CD14-positive monocyte (primary cell): ENCODE results near the gene ABCC4. TPM values are rescaled to one million over a fixed set of nuclear protein-coding genes. Genes with fewer than 3 reads are reported as not detected.

Experiments
- DNase-seq, 3 donors: peaks; one replicate each; pipeline ENCODE4 v3.0.0-alpha.2; 2011 to 2022
- H2AFZ ChIP-seq: 2 replicates; pipeline ENCODE4 v1.6.0; 2012; ENCODE audit warnings: mild to moderate bottlenecking, low read depth, low read length, inconsistent platforms; ENCODE audit not compliant: insufficient read depth, poor library complexity, severe bottlenecking
- H3K27ac ChIP-seq, 2 donors: 1 replicate in 1 of 2; 2 replicates in 1 of 2; pipeline ENCODE4 v1.5.1; 2012 to 2013; ENCODE audit warnings: low read length in 2 of 2, control low read depth in 1 of 2, inconsistent platforms in 1 of 2, low read depth in 1 of 2, mild to moderate bottlenecking in 1 of 2
- H3K27me3 ChIP-seq, 2 donors: one replicate each; pipeline versions ENCODE4 v1.6.0 to v1.6.1; 2011 to 2013; ENCODE audit warnings: low read length in 2 of 2; ENCODE audit not compliant: control insufficient read depth in 2 of 2, insufficient read depth in 2 of 2
- H3K36me3 ChIP-seq, 2 donors: replicated peaks in 1 of 2; 1 replicate in 1 of 2; 2 replicates in 1 of 2; pipeline versions ENCODE4 v1.5.1 to v1.6.1; 2012 to 2013; ENCODE audit warnings: low read length in 2 of 2, control low read depth in 1 of 2, inconsistent platforms in 1 of 2, mild to moderate bottlenecking in 1 of 2; ENCODE audit not compliant: insufficient read depth in 2 of 2, control insufficient read depth in 1 of 2
- H3K4me1 ChIP-seq, 2 donors: 1 replicate in 1 of 2; 2 replicates in 1 of 2; pipeline versions ENCODE4 v1.5.1 to v1.6.1; 2012 to 2013; ENCODE audit warnings: low read length in 2 of 2, control low read depth in 1 of 2, inconsistent platforms in 1 of 2, mild to moderate bottlenecking in 1 of 2, moderate library complexity in 1 of 2; ENCODE audit not compliant: insufficient read depth in 2 of 2, control insufficient read depth in 1 of 2
- H3K4me2 ChIP-seq: replicated peaks from 2 replicates; pipeline ENCODE3; 2012; ENCODE audit warnings: low read length, moderate library complexity, mild to moderate bottlenecking; ENCODE audit not compliant: poor library complexity, severe bottlenecking; ENCODE audit errors: extremely low read depth
- H3K4me3 ChIP-seq, 3 experiments: fragments of 200-600 bp in 1 of 3; sonication (generic) in 1 of 3; replicated peaks in 1 of 3; 1 replicate in 2 of 3; 2 replicates in 1 of 3; pipeline ENCODE4 v1.5.1; 2011 to 2013; ENCODE audit warnings: low read length in 3 of 3, mild to moderate bottlenecking in 3 of 3, control low read depth in 2 of 3, low read depth in 2 of 3, inconsistent platforms in 1 of 3, moderate library complexity in 1 of 3
- H3K79me2 ChIP-seq: 2 replicates; pipeline ENCODE4 v1.6.0; 2012; ENCODE audit warnings: mild to moderate bottlenecking, control low read depth, inconsistent platforms, low read length, moderate library complexity; ENCODE audit not compliant: insufficient read depth
- H3K9ac ChIP-seq: 2 replicates; pipeline ENCODE4 v1.6.0; 2017; ENCODE audit warnings: low read length, mild to moderate bottlenecking; ENCODE audit not compliant: insufficient read depth, poor library complexity, severe bottlenecking
- H3K9me3 ChIP-seq, 2 donors: replicated peaks in 1 of 2; 1 replicate in 1 of 2; 2 replicates in 1 of 2; pipeline versions ENCODE4 v1.5.1 to v1.6.1; 2012 to 2013; ENCODE audit warnings: low read length in 2 of 2, control low read depth in 1 of 2; ENCODE audit not compliant: control insufficient read depth in 1 of 2, insufficient read depth in 1 of 2
- H4K20me1 ChIP-seq: 2 replicates; pipeline ENCODE4 v1.6.0; 2012; ENCODE audit warnings: mild to moderate bottlenecking, low read length, control low read depth, moderate library complexity; ENCODE audit not compliant: insufficient read depth
- H3K27ac Mint-ChIP-seq, 7 donors: one replicate each; pipeline ENCODE4 v1.8.0; 2020; ENCODE audit warnings: mild to moderate bottlenecking in 7 of 7, mixed read lengths in 7 of 7, moderate library complexity in 6 of 7, inconsistent platforms in 2 of 7
- H3K27me3 Mint-ChIP-seq, 3 donors: one replicate each; pipeline ENCODE4 v1.8.0; 2021 to 2022; ENCODE audit warnings: low read depth in 3 of 3, mild to moderate bottlenecking in 3 of 3, mixed read lengths in 3 of 3, moderate library complexity in 3 of 3, inconsistent platforms in 1 of 3
- H3K36me3 Mint-ChIP-seq, 2 donors: one replicate each; pipeline ENCODE4 v1.8.0; 2020; ENCODE audit warnings: mixed read lengths in 2 of 2, inconsistent platforms in 1 of 2, mild to moderate bottlenecking in 1 of 2
- H3K4me1 Mint-ChIP-seq: one replicate; pipeline ENCODE4 v1.8.0; 2020; ENCODE audit warnings: mild to moderate bottlenecking, mixed read lengths
- H3K4me3 Mint-ChIP-seq, 2 donors: one replicate each; pipeline ENCODE4 v1.8.0; 2020; ENCODE audit warnings: mild to moderate bottlenecking in 2 of 2, mixed read lengths in 2 of 2, moderate library complexity in 1 of 2
- H3K9me3 Mint-ChIP-seq, 7 donors: one replicate each; pipeline ENCODE4 v1.8.0; 2020 to 2022; ENCODE audit warnings: mixed read lengths in 7 of 7, mild to moderate bottlenecking in 6 of 7, moderate library complexity in 6 of 7, inconsistent platforms in 2 of 7
- CTCF ChIP-seq: fragments of 200-600 bp; IDR thresholded peaks from one replicate; pipeline ENCODE4 v1.8.0; 2022; ENCODE audit warnings: antibody characterized with exemption, mild to moderate bottlenecking
- WGBS: methylation state at CpG from one replicate; pipeline ENCODE4 v1.1.5; 2013; ENCODE audit warnings: missing lambda C conversion rate; ENCODE audit not compliant: insufficient coverage; 5-methylcytosine and 5-hydroxymethylcytosine counted together
- intact Hi-C, 2 donors: fragments of 100-400 bp; cut with micrococcal nuclease; formaldehyde crosslinking; loops; one replicate each; pipeline versions ENCODE4 v1.15.0 to v1.15.1; 2023
- polyA plus RNA-seq, 3 donors: library from polyadenylated mRNA; depleted of rRNA in 1 of 3; unstranded in 2 of 3; stranded (reverse) in 1 of 3; fragments of 300-500 nt in 2 of 3; fragments of >200 nt in 1 of 3; fragmentation: Illumina TruSeq in 2 of 3; gene quantifications; 1 replicate in 2 of 3; 2 replicates in 1 of 3; pipeline ENCODE4 v1.2.3, GENCODE V29; 2012 to 2021

ABCC4 gene
- polyA plus RNA-seq, 3 donors, result 0.96 to 2.5 (median 1.7) TPM

- Mint-ChIP-seq H3K36me3 (peaks cover 26 to 28% of the 10 kb centered on the region in 2 donors), H3K27ac (peak overlapping the region in 1 of 7 donors; percentile 61), H3K27me3 (no peaks in the 10 kb centered on the region), H3K4me1 (no peaks in the 10 kb centered on the region), H3K4me3 (no peak overlapping the region), H3K9me3 (peaks cover 0 to 5% (median 0%) of the 10 kb centered on the region in 7 donors)
- Histone ChIP-seq H3K9ac (no peak overlapping the region), H3K36me3 (peaks cover 0 to 7% of the 10 kb centered on the region in 2 donors), H3K9me3 (no peaks in the 10 kb centered on the region), H3K79me2 (no peaks in the 10 kb centered on the region), H3K4me3 (no peak overlapping the region), H3K27me3 (no peaks in the 10 kb centered on the region), H3K4me2 (no peak overlapping the region), H4K20me1 (no peaks in the 10 kb centered on the region), H2AFZ (no peak overlapping the region), H3K4me1 (no peaks in the 10 kb centered on the region), H3K27ac (no peak overlapping the region)
- TF ChIP-seq CTCF, result no peak
- no CpG with 5 or more reads among the region's 3 CpGs for WGBS
- DNase-seq, result no peak
- intact Hi-C loops, result no loop called here
These were observed 233.9 kb downstream of the ABCC4 start for GRCh38 chr13:95067303-95067702.

GRCh38 chr13:95060014-95060519 is 241.2 kb downstream of the ABCC4 start:
- Mint-ChIP-seq H3K9me3 (no peaks in the 10 kb centered on the region), H3K27me3 (peaks cover 0 to 4% (median 1%) of the 10 kb centered on the region in 3 donors), H3K36me3 (peaks cover 0 to 2% of the 10 kb centered on the region in 2 donors), H3K27ac (no peak overlapping the region), H3K4me1 (no peaks in the 10 kb centered on the region), H3K4me3 (no peak overlapping the region)
- Histone ChIP-seq H3K9ac (no peak overlapping the region), H2AFZ (no peak overlapping the region), H3K4me1 (no peaks in the 10 kb centered on the region), H3K79me2 (no peaks in the 10 kb centered on the region), H3K9me3 (no peaks in the 10 kb centered on the region), H3K4me3 (no peak overlapping the region), H3K27ac (no peak overlapping the region), H3K36me3 (no peaks in the 10 kb centered on the region), H4K20me1 (no peaks in the 10 kb centered on the region), H3K27me3 (no peaks in the 10 kb centered on the region), H3K4me2 (no peak overlapping the region)
- TF ChIP-seq CTCF, result no peak
- no peak for DNase-seq
- 100% methylated on average over 1 of the region's 3 CpGs for WGBS
- intact Hi-C loops, result no loop called here
